ENCODE data around the gene GAMT.

GAMT gene

GRCh38 chr19:1363599-1363998 lies 37.7 kb downstream of the GAMT start:
- DNase-seq (ENCODE audit: low read depth, low spot score): no peak
- Histone ChIP-seq H3K4me3 (ENCODE audit: insufficient read length, low read depth) (no peak overlapping the region), H3K9ac (ENCODE audit: insufficient read length, low read depth) (no peak overlapping the region), H3K9me3 (ENCODE audit: insufficient read depth, low read length) (no peaks in the 10 kb centered on the region), H3K27me3 (ENCODE audit: insufficient read depth, insufficient read length) (no peaks in the 10 kb centered on the region), H3K4me1 (ENCODE audit: insufficient read depth, insufficient read length) (peaks cover 21% of the 10 kb centered on the region), H3K36me3 (ENCODE audit: insufficient read depth, insufficient read length, low read length) (peaks cover 97% of the 10 kb centered on the region)
- TF ChIP-seq YY1 (IDR thresholded peaks at IDR 0.05; ENCODE audit: insufficient read depth, insufficient read length): no peak
- TF ChIP-seq ZNF274 (IDR thresholded peaks at IDR 0.05; ENCODE audit: low read depth, low read length): no peak
- TF ChIP-seq SUZ12 (IDR thresholded peaks at IDR 0.05; ENCODE audit: extremely low read depth, insufficient read depth, insufficient read length): no peak

- Histone ChIP-seq H3K9ac (ENCODE audit: insufficient read length, low read depth) (no peak overlapping the region), H3K4me1 (ENCODE audit: insufficient read depth, insufficient read length) (peaks cover 22% of the 10 kb centered on the region), H3K27me3 (ENCODE audit: insufficient read depth, insufficient read length) (no peaks in the 10 kb centered on the region), H3K4me3 (ENCODE audit: insufficient read length, low read depth) (no peak overlapping the region), H3K36me3 (ENCODE audit: insufficient read depth, insufficient read length, low read length) (peaks cover 95% of the 10 kb centered on the region), H3K9me3 (ENCODE audit: insufficient read depth, low read length) (no peaks in the 10 kb centered on the region)
- no peak for DNase-seq (ENCODE audit: low read depth, low spot score)
- TF ChIP-seq SUZ12 (IDR thresholded peaks at IDR 0.05; ENCODE audit: extremely low read depth, insufficient read depth, insufficient read length) (no peak), YY1 (IDR thresholded peaks at IDR 0.05; ENCODE audit: insufficient read depth, insufficient read length) (no peak), ZNF274 (IDR thresholded peaks at IDR 0.05; ENCODE audit: low read depth, low read length) (no peak)
These were observed 38.7 kb downstream of the GAMT start for GRCh38 chr19:1362387-1363257.

GRCh38 chr19:1361601-1362386 lies 39.5 kb downstream of the GAMT start:
- no peak overlapping the region for H3K4me3 ChIP-seq (ENCODE audit: insufficient read length, low read depth)
- H3K9me3 ChIP-seq (ENCODE audit: insufficient read depth, low read length): no peaks in the 10 kb centered on the region
- peaks cover 90% of the 10 kb centered on the region for H3K36me3 ChIP-seq (ENCODE audit: insufficient read depth, insufficient read length, low read length)
- peaks cover 24% of the 10 kb centered on the region for H3K4me1 ChIP-seq (ENCODE audit: insufficient read depth, insufficient read length)
- TF ChIP-seq YY1 (IDR thresholded peaks at IDR 0.05; ENCODE audit: insufficient read depth, insufficient read length): no peak
- no peak for TF ChIP-seq ZNF274 (IDR thresholded peaks at IDR 0.05; ENCODE audit: low read depth, low read length)
- H3K9ac ChIP-seq (ENCODE audit: insufficient read length, low read depth): no peak overlapping the region
- DNase-seq (ENCODE audit: low read depth, low spot score): no peak
- no peaks in the 10 kb centered on the region for H3K27me3 ChIP-seq (ENCODE audit: insufficient read depth, insufficient read length)

DNA sequence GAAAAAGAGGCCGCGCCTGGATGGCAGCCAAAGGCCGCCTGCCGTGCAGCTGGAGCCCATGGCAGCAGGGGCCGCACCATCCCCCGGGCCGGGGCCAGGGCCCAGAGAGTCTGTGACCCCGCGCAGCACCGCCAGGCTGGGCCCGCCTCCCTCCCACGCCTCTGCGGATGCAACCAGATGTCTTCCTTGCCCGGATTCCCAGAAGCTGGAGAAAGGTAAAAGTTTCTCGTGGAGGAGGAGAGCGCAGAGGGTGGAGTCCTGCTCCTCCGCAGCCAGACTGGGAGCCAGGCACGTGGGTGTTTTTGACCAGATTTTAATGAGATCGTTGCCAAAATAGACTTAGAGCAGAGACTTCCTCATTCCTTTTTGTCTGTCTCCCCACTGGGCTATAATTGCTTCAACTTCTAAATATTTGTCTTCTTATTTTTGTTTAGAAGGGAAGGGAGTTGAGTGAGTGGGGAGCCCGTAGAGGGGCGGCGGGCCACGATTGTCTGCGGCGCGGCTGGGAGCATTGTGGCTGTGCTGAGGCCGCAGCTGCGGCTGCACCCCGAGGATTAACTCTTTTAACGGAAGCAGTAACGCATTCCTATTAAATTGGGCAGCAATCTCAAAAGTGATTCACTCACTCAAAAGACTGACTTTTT lies 40.4 kb downstream of the GAMT start:
- no peak overlapping the region for H3K4me3 ChIP-seq (ENCODE audit: insufficient read length, low read depth)
- H3K27me3 ChIP-seq (ENCODE audit: insufficient read depth, insufficient read length): no peaks in the 10 kb centered on the region
- H3K9ac ChIP-seq (ENCODE audit: insufficient read length, low read depth): peak overlapping the region; percentile 34
- H3K36me3 ChIP-seq (ENCODE audit: insufficient read depth, insufficient read length, low read length): peaks cover 90% of the 10 kb centered on the region
- DNase-seq (ENCODE audit: low read depth, low spot score): no peak
- no peaks in the 10 kb centered on the region for H3K9me3 ChIP-seq (ENCODE audit: insufficient read depth, low read length)
- peaks cover 29% of the 10 kb centered on the region for H3K4me1 ChIP-seq (ENCODE audit: insufficient read depth, insufficient read length)
- TF ChIP-seq ZNF274 (IDR thresholded peaks at IDR 0.05; ENCODE audit: low read depth, low read length): no peak
- TF ChIP-seq YY1 (IDR thresholded peaks at IDR 0.05; ENCODE audit: insufficient read depth, insufficient read length): no peak
- no peak for TF ChIP-seq SUZ12 (IDR thresholded peaks at IDR 0.05; ENCODE audit: extremely low read depth, insufficient read depth, insufficient read length)

GRCh38 chr19:1360126-1360817 lies 41.1 kb downstream of the GAMT start:
- Histone ChIP-seq H3K4me1 (ENCODE audit: insufficient read depth, insufficient read length) (peaks cover 24% of the 10 kb centered on the region), H3K36me3 (ENCODE audit: insufficient read depth, insufficient read length, low read length) (peaks cover 83% of the 10 kb centered on the region), H3K9me3 (ENCODE audit: insufficient read depth, low read length) (no peaks in the 10 kb centered on the region), H3K9ac (ENCODE audit: insufficient read length, low read depth) (peak overlapping the region; percentile 34), H3K27me3 (ENCODE audit: insufficient read depth, insufficient read length) (peaks cover 2% of the 10 kb centered on the region), H3K4me3 (ENCODE audit: insufficient read length, low read depth) (no peak overlapping the region)
- no peak for TF ChIP-seq YY1 (IDR thresholded peaks at IDR 0.05; ENCODE audit: insufficient read depth, insufficient read length)
- no peak for TF ChIP-seq ZNF274 (IDR thresholded peaks at IDR 0.05; ENCODE audit: low read depth, low read length)
- no peak for TF ChIP-seq SUZ12 (IDR thresholded peaks at IDR 0.05; ENCODE audit: extremely low read depth, insufficient read depth, insufficient read length)
- DNase-seq (ENCODE audit: low read depth, low spot score): no peak

- Histone ChIP-seq H3K9ac (ENCODE audit: insufficient read length, low read depth) (peak overlapping the region; percentile 61), H3K9me3 (ENCODE audit: insufficient read depth, low read length) (no peaks in the 10 kb centered on the region), H3K4me1 (ENCODE audit: insufficient read depth, insufficient read length) (peaks cover 24% of the 10 kb centered on the region), H3K36me3 (ENCODE audit: insufficient read depth, insufficient read length, low read length) (peaks cover 58% of the 10 kb centered on the region), H3K27me3 (ENCODE audit: insufficient read depth, insufficient read length) (peaks cover 2% of the 10 kb centered on the region), H3K4me3 (ENCODE audit: insufficient read length, low read depth) (no peak overlapping the region)
- peak; percentile 67 for DNase-seq (ENCODE audit: low read depth, low spot score)
- TF ChIP-seq SUZ12 (IDR thresholded peaks at IDR 0.05; ENCODE audit: extremely low read depth, insufficient read depth, insufficient read length) (no peak), ZNF274 (IDR thresholded peaks at IDR 0.05; ENCODE audit: low read depth, low read length) (no peak), YY1 (IDR thresholded peaks at IDR 0.05; ENCODE audit: insufficient read depth, insufficient read length) (no peak)
These were observed 43.7 kb downstream of the GAMT start for GRCh38 chr19:1357531-1358109.

Data from NT2/D1 (cell line).